ENCODE results near the gene BPI. TPM values are rescaled to one million over a fixed set of nuclear protein-coding genes. Genes with fewer than 3 reads are reported as not detected.

BPI gene
- total RNA-seq, 1 donor: 1.4 TPM

DNA sequence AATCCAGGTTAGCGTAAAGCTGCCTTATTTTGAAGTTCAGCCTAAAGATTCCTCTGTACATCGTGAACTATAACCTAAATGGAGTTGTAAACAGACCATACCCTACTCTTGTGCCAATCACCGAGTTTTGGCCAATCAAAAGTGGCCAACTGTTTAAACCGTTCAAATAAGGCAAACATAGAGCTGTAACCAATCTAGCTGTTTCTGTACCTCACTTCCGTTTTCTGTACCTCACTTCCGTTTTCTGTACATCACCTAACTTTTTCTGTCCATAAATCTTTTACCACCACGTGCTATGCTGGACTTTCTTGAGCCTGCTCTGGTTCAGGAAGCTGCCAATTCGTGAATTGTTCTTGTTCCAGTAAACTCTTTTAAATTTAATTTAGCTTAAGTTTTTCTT, 82.0 kb downstream of the BPI start:
- no peak overlapping the region for H3K4me3 ChIP-seq (ENCODE audit: low read depth, low read length)
- no peak for DNase-seq (ENCODE audit: low read depth)
- TF ChIP-seq, protein P1, sequence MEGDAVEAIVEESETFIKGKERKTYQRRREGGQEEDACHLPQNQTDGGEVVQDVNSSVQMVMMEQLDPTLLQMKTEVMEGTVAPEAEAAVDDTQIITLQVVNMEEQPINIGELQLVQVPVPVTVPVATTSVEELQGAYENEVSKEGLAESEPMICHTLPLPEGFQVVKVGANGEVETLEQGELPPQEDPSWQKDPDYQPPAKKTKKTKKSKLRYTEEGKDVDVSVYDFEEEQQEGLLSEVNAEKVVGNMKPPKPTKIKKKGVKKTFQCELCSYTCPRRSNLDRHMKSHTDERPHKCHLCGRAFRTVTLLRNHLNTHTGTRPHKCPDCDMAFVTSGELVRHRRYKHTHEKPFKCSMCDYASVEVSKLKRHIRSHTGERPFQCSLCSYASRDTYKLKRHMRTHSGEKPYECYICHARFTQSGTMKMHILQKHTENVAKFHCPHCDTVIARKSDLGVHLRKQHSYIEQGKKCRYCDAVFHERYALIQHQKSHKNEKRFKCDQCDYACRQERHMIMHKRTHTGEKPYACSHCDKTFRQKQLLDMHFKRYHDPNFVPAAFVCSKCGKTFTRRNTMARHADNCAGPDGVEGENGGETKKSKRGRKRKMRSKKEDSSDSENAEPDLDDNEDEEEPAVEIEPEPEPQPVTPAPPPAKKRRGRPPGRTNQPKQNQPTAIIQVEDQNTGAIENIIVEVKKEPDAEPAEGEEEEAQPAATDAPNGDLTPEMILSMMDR (IDR thresholded peaks at IDR 0.05; ENCODE audit: insufficient read depth, low read length): no peak

DNA sequence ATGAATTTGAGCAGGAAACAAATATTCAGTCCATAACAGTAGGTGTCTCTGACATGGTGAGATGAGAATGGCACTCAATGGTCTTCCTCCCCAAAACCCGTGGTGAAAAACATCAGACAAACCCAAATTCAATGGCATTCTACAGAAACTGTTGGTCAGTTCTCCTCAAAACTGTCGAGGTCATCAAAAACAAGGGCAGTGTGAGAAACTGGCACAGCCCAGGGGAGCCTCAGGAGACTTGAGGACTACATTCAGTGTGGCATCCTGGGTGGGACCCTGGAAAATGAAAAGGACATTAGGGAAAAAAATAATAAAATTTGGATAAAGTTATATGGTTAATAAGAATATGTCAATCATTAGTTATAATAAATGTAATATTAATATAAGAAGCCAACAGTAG, 82.9 kb downstream of the BPI start:
- TF ChIP-seq, protein P1 (IDR thresholded peaks at IDR 0.05; ENCODE audit: insufficient read depth, low read length): no peak
- no peak overlapping the region for H3K4me3 ChIP-seq (ENCODE audit: low read depth, low read length)
- no peak for DNase-seq (ENCODE audit: low read depth)

Other genes starting within 250 kb of the BPI start
- 6.0 and 117 TPM in 2 replicates for gene TGM2, start 138.9 kb upstream of the BPI start, total RNA-seq (ENCODE audit: low replicate concordance)
- gene KIAA1755, start 43.4 kb upstream of the BPI start, total RNA-seq (ENCODE audit: low replicate concordance): 4.9 and 10.8 TPM in 2 replicates
- gene LBP, start 42.3 kb downstream of the BPI start, total RNA-seq (ENCODE audit: low replicate concordance): not detected in 2 replicates
- gene SNHG17, start 131.2 kb downstream of the BPI start, total RNA-seq (ENCODE audit: low replicate concordance): 7.4 and 8.4 TPM in 2 replicates
- gene RALGAPB, start 168.7 kb downstream of the BPI start, total RNA-seq (ENCODE audit: low replicate concordance): 48.7 and 49.0 TPM in 2 replicates

All from fibroblast of the aortic adventitia (primary cell).